ENCODE results near the gene TWSG1.

DNA sequence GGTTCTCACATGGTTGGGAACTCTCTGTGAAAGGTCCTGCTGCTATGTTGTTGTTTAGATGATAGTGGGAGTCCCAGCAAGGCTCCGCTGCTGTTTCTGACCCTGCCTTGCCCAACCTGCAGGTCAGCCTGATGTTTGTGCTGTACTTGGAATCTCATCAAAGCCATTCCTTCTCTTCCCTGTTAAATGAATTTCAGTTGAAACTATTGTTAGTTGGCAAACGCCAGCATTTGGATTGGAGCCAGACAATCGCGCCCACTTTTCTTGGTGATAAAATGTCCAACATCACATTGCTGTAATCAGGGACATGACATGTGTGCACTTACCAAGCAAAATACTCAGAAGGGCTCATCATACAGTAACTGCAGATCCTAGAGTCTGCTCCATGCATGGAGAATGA is 12.8 kb upstream of the TWSG1 start:
- TF ChIP-seq EP300 (IDR thresholded peaks at IDR 0.05) (no peak), POLR2A (IDR thresholded peaks at IDR 0.05) (no peak)
- TF ChIP-seq, protein P1, sequence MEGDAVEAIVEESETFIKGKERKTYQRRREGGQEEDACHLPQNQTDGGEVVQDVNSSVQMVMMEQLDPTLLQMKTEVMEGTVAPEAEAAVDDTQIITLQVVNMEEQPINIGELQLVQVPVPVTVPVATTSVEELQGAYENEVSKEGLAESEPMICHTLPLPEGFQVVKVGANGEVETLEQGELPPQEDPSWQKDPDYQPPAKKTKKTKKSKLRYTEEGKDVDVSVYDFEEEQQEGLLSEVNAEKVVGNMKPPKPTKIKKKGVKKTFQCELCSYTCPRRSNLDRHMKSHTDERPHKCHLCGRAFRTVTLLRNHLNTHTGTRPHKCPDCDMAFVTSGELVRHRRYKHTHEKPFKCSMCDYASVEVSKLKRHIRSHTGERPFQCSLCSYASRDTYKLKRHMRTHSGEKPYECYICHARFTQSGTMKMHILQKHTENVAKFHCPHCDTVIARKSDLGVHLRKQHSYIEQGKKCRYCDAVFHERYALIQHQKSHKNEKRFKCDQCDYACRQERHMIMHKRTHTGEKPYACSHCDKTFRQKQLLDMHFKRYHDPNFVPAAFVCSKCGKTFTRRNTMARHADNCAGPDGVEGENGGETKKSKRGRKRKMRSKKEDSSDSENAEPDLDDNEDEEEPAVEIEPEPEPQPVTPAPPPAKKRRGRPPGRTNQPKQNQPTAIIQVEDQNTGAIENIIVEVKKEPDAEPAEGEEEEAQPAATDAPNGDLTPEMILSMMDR (IDR thresholded peaks at IDR 0.05): no peak
